Measurements from ENCODE around the gene GHRL. TPM values are rescaled to one million over a fixed set of nuclear protein-coding genes. Genes with fewer than 3 reads are reported as not detected.
A peak's percentile ranks its signal among the peaks of the same experiment; 100 is the strongest.

GHRL gene
- total RNA-seq, 8 experiments from 2014 or later: 0.36 to 6.4 (median 0.91) TPM

GRCh38 chr3:10289077-10289476 is 3.7 kb downstream of the GHRL start:
- in situ Hi-C loops (cut with MboI; ENCODE audit: low pct_unique_long_range_greater_than_20kb in 2 of 9, low sequenced_read_pairs in 9 of 9, unreplicated experiment in 9 of 9): no loop called here
- Histone ChIP-seq H3K4me3 (no peak overlapping the region), H3K4me1 (replicated peaks in 1 of 2) (no peaks in the 10 kb centered on the region), H3K27ac (no peak overlapping the region)
- 80 to 100% (median 85%) methylated on average over 1 to 6 of the region's 9 CpGs; no CpG with 5 or more reads in 4 of the 10 experiments for WGBS, 10 experiments
- no peak for ATAC-seq (replicated peaks in 6 of 8)

GRCh38 chr3:10288575-10288960 is 4.2 kb downstream of the GHRL start:
- Histone ChIP-seq H3K4me1 (replicated peaks in 1 of 2) (no peaks in the 10 kb centered on the region), H3K27ac (no peak overlapping the region), H3K4me3 (no peak overlapping the region)
- ATAC-seq (replicated peaks in 6 of 8): no peak
- in situ Hi-C loops (cut with MboI; ENCODE audit: low pct_unique_long_range_greater_than_20kb in 2 of 9, low sequenced_read_pairs in 9 of 9, unreplicated experiment in 9 of 9): no loop called here
- 60 to 100% (median 100%) methylated on average over 1 to 5 of the region's 11 CpGs; no CpG with 5 or more reads in 3 of the 10 experiments for WGBS, 10 experiments

DNA sequence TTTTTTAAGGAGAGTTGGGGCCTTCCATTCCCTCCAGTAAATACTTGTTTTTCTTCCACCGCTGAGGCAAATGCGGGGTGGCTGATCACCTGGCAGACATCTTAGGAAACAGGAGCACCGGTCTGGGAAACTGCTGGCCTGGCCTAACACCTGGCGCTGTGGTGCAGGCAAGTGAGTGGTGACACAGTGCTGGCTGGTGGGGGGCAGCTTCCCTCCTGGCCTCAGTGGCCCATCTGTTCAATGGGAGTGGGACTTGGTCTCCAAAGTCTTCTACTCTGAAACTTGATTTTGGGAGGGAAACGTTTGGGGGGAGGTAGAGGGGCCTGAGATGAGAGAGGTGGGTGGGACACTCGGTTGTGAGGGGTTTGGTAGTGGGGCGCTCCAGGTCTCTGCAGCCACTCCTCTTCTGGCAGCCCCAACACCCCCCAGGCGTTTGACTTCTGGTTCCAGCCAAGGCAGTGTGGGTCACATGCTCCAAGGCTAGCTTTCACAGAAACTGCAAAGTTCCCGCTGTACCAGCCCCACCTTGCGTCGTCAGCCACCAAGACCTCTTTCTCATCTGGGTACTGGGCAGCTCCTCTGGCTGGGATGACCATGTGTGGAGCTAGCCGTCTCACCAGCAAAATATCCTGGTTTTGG is 4.7 kb downstream of the GHRL start:
- no peaks in the 10 kb centered on the region for H3K4me1 ChIP-seq (replicated peaks in 1 of 2)
- 60 to 100% (median 100%) methylated on average over 1 to 7 of the region's 12 CpGs; no CpG with 5 or more reads in 3 of the 10 experiments for WGBS, 10 experiments
- no peak overlapping the region for H3K27ac ChIP-seq
- no peak for ATAC-seq (replicated peaks in 6 of 8)
- in situ Hi-C loops (cut with MboI; ENCODE audit: low pct_unique_long_range_greater_than_20kb in 2 of 9, low sequenced_read_pairs in 9 of 9, unreplicated experiment in 9 of 9): no loop called here
- H3K4me3 ChIP-seq: no peak overlapping the region

- in situ Hi-C loops (cut with MboI; ENCODE audit: low pct_unique_long_range_greater_than_20kb in 2 of 9, low sequenced_read_pairs in 9 of 9, unreplicated experiment in 9 of 9): no loop called here
- 0 to 67% (median 40%) methylated on average over 1 of the region's 2 CpGs; no CpG with 5 or more reads in 5 of the 10 experiments for WGBS, 10 experiments
- peak in 5 of 8 experiments; percentile 46 to 91 (median 81) for ATAC-seq (replicated peaks in 6 of 8)
- H3K4me1 ChIP-seq (replicated peaks in 1 of 2): no peaks in the 10 kb centered on the region
- no peak overlapping the region for H3K27ac ChIP-seq
- H3K4me3 ChIP-seq: no peak overlapping the region
Observed at GRCh38 chr3:10286596-10287295, 6.0 kb downstream of the GHRL start.

DNA sequence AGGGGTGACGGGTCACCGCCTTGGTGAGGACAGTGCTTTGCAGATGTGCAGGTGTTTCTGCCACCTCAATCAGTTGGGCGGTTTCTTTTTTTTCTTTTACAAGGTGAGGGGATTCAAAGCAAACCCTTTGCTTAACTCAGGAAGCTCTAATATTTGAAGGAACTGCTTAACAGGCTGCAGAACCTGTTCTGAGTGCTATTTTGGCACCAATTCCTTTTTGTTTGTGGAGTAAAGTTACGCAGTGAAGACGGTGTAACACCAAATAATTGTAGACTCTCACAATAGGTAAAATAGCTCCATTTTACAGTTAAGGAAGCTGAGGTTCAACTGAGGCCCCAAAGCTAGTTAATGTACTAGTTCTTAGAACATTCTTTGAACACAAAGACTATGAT is 6.6 kb downstream of the GHRL start:
- Histone ChIP-seq H3K4me3 (no peak overlapping the region), H3K4me1 (replicated peaks in 1 of 2) (no peaks in the 10 kb centered on the region), H3K27ac (no peak overlapping the region)
- 86 to 100% (median 98%) methylated on average over 2 to 5 of the region's 5 CpGs; no CpG with 5 or more reads in 2 of the 10 experiments for WGBS, 10 experiments
- in situ Hi-C loops (cut with MboI; ENCODE audit: low pct_unique_long_range_greater_than_20kb in 2 of 9, low sequenced_read_pairs in 9 of 9, unreplicated experiment in 9 of 9): no loop called here
- ATAC-seq (replicated peaks in 6 of 8): no peak

GRCh38 chr3:10285272-10286132 is 7.2 kb downstream of the GHRL start:
- H3K27ac ChIP-seq: no peak overlapping the region
- no peak overlapping the region for H3K4me3 ChIP-seq
- in situ Hi-C loops (cut with MboI; ENCODE audit: low pct_unique_long_range_greater_than_20kb in 2 of 9, low sequenced_read_pairs in 9 of 9, unreplicated experiment in 9 of 9): no loop called here
- no peak for ATAC-seq (replicated peaks in 6 of 8)
- H3K4me1 ChIP-seq (replicated peaks in 1 of 2): no peaks in the 10 kb centered on the region
- 83 to 100% (median 89%) methylated on average over 1 to 10 of the region's 12 CpGs for WGBS, 10 experiments

DNA sequence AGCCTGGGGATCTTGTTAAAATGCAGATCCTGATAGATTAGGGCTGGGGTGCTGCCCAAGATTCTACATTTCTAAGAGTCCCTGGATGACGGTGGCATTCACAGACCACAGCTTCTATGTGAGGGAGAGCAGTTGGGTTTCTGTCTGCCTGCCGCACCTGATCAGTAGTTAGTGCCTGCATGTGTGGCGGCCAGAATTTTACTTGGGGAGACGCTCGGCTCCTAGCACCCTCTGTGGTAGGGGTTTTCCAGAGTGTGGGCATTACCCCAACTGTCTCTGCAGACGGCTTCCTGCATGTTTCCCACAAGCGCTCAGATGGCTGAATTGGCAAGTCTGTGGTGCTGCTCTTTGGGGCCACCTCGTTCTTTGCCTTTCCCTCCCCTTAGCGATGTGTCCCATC is 8.3 kb downstream of the GHRL start:
- H3K27ac ChIP-seq: no peak overlapping the region
- no peak for ATAC-seq (replicated peaks in 6 of 8)
- 80 to 100% (median 100%) methylated on average over 1 to 6 of the region's 9 CpGs; no CpG with 5 or more reads in 4 of the 10 experiments for WGBS, 10 experiments
- in situ Hi-C loops (cut with MboI; ENCODE audit: low pct_unique_long_range_greater_than_20kb in 2 of 9, low sequenced_read_pairs in 9 of 9, unreplicated experiment in 9 of 9): no loop called here
- H3K4me3 ChIP-seq: no peak overlapping the region
- H3K4me1 ChIP-seq (replicated peaks in 1 of 2): no peaks in the 10 kb centered on the region

DNA sequence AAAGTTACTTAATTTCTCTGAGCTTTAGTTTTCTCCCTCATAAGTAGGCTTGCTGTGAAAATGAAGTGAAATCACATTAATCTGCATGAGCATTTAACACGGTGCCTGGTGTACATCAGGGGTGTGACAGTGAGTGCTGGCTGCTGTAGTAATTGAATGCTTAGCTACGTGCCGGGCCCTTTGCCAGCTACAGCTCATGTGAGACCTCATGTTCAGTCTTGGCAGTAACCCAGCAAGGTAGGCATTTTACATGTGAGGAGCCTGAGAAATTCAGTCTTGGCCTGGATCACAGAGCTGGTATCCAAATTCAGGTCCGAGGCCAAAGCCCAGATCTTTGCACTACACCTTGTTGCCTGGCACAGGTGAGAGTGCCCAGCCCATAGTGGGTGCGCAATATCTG is 9.1 kb downstream of the GHRL start:
- no peak overlapping the region for H3K4me3 ChIP-seq
- peak in 1 of 8 experiments; percentile 38 for ATAC-seq (replicated peaks in 6 of 8)
- no peaks in the 10 kb centered on the region for H3K4me1 ChIP-seq (replicated peaks in 1 of 2)
- 50 to 100% (median 96%) methylated on average over 1 to 5 of the region's 5 CpGs; no CpG with 5 or more reads in 2 of the 10 experiments for WGBS, 10 experiments
- in situ Hi-C loops (cut with MboI; ENCODE audit: low pct_unique_long_range_greater_than_20kb in 2 of 9, low sequenced_read_pairs in 9 of 9, unreplicated experiment in 9 of 9): no loop called here
- no peak overlapping the region for H3K27ac ChIP-seq

GRCh38 chr3:10281951-10282350 is 10.8 kb downstream of the GHRL start:
- in situ Hi-C loops (cut with MboI; ENCODE audit: low pct_unique_long_range_greater_than_20kb in 2 of 9, low sequenced_read_pairs in 9 of 9, unreplicated experiment in 9 of 9): no loop called here
- 49 to 100% (median 100%) methylated on average over 1 to 4 of the region's 5 CpGs; no CpG with 5 or more reads in 2 of the 10 experiments for WGBS, 10 experiments
- H3K27ac ChIP-seq: no peak overlapping the region
- no peak overlapping the region for H3K4me3 ChIP-seq
- ATAC-seq (replicated peaks in 6 of 8): peak in 1 of 8 experiments; percentile 40
- no peaks in the 10 kb centered on the region for H3K4me1 ChIP-seq (replicated peaks in 1 of 2)

DNA sequence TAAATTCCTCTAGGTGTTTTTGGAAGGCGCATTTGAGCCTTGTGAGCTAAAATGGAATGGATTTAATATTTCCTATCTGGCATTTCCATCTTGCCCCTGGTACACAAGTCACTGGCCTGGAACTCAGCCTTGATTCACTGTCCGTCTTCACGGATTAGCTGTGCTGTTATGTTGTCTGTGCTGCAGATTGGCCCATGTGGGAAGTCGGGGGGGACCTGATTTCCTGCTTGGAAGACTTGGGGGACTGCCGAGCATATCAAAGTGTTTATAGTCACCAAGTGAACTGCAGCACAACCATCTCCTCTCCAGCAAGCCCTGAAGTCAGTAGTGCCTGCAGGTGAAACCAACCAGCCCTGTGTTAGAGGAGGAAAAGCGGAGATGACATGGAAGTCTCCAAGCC is 12.2 kb downstream of the GHRL start:
- no peak overlapping the region for H3K4me3 ChIP-seq
- 53 to 97% (median 87%) methylated on average over 1 to 6 of the region's 6 CpGs; no CpG with 5 or more reads in 4 of the 10 experiments for WGBS, 10 experiments
- no peak overlapping the region for H3K27ac ChIP-seq
- no peaks in the 10 kb centered on the region for H3K4me1 ChIP-seq (replicated peaks in 1 of 2)
- in situ Hi-C loops (cut with MboI; ENCODE audit: low pct_unique_long_range_greater_than_20kb in 2 of 9, low sequenced_read_pairs in 9 of 9, unreplicated experiment in 9 of 9): no loop called here
- no peak for ATAC-seq (replicated peaks in 6 of 8)

- in situ Hi-C loops (cut with MboI; ENCODE audit: low pct_unique_long_range_greater_than_20kb in 2 of 9, low sequenced_read_pairs in 9 of 9, unreplicated experiment in 9 of 9): no loop called here
- Histone ChIP-seq H3K4me3 (no peak overlapping the region), H3K4me1 (replicated peaks in 1 of 2) (no peaks in the 10 kb centered on the region), H3K27ac (no peak overlapping the region)
- 80 to 100% (median 87%) methylated on average over 1 to 4 of the region's 5 CpGs; no CpG with 5 or more reads in 4 of the 10 experiments for WGBS, 10 experiments
- ATAC-seq (replicated peaks in 6 of 8): no peak
Observed at GRCh38 chr3:10280177-10280529, 12.6 kb downstream of the GHRL start.

GRCh38 chr3:10279384-10280176 is 13.2 kb downstream of the GHRL start:
- peak in 1 of 8 experiments; percentile 30 for ATAC-seq (replicated peaks in 6 of 8)
- Histone ChIP-seq H3K4me3 (no peak overlapping the region), H3K27ac (no peak overlapping the region), H3K4me1 (replicated peaks in 1 of 2) (peaks cover 0 to under 1% of the 10 kb centered on the region in 2 donors)
- 69 to 100% (median 97%) methylated on average over 2 to 9 of the region's 13 CpGs; no CpG with 5 or more reads in 3 of the 10 experiments for WGBS, 10 experiments
- in situ Hi-C loops (cut with MboI; ENCODE audit: low pct_unique_long_range_greater_than_20kb in 2 of 9, low sequenced_read_pairs in 9 of 9, unreplicated experiment in 9 of 9): no loop called here

All from motor neuron (in vitro differentiated cells).